HG02623 (cell line): ENCODE data around the gene CLP1.
A peak's percentile ranks its signal among the peaks of the same experiment; 100 is the strongest.
"Not testable (repeated sequence)": the region's sequence is repeated elsewhere in the genome, so short reads cannot be mapped to it uniquely, and the experiment has no call there.

Experiments
- ATAC-seq: cut with Tn5 transposase; IDR thresholded peaks from one replicate; pipeline ENCODE4 v1.9.1; 2021; ENCODE audit warnings: moderate library complexity; ENCODE audit not compliant: unreplicated experiment

Gene CLP1

GRCh38 chr11:57640068-57640800 is 17.3 kb upstream of the CLP1 start:
- no peak for ATAC-seq

- ATAC-seq, result no peak
Observed at GRCh38 chr11:57641011-57641807, 16.4 kb upstream of the CLP1 start.

DNA sequence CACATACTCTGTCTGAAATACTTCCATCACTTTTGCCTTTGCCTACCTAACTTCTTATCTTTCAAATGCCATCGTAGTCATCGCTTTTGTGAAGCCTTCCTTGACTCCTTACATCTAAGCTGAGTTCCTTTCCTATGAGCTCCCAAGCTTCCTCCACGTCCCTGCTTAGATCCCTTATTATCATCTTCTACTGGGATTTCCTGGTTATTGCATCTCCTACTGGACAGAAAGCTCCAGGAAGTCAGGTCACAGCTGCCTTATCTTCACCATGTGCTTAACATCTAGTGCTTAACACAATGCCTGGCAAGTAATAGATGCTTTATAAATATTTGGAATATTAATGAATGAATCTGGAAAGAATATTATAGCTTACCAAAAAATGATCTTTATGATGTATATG is 13.8 kb upstream of the CLP1 start:
- no peak for ATAC-seq

DNA sequence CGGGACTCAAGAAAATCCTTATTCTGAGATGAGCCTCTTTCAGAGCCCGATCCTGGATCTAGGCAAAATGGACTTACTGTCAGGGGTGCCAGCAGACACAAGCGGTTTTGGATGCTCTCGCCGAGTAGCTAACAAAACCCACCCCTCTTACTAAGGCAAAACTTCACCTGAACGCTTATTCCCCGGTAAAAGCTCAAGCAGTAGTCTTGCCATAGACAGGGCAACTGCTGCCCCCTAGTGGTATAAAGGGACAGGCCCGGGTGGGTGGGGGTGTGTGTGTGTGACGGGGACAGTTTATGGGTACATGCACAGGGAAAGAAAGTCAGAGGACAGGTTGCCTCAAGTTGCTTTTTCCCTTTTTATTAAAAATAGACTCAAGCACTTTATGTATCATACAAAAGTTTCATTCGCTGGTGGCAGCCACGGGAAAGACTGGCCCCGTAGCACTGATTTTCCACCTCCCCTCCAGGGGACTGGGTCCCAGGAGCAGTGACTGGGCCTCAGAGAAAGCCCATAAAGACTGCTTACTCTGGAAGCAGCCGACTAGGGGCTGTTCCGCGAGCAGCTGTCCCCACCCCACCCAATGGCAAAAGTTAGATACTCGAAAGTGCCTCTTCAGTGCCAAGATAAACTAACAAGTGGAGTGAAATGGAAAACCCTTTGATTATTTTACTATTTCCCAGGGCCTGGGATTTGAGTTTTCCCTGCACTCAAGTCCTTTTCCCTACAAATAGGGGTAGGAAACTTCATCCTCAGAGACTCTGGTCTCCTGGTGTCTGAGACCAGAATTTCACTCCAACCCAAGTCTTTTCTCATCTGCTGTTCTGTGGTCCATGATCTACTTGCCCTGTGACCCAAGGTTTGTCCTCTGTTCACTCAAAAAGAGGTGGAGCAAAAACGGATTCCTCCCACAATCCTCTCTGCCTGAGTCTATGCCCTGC is 12.5 kb upstream of the CLP1 start:
- ATAC-seq, result peak; percentile 46

DNA sequence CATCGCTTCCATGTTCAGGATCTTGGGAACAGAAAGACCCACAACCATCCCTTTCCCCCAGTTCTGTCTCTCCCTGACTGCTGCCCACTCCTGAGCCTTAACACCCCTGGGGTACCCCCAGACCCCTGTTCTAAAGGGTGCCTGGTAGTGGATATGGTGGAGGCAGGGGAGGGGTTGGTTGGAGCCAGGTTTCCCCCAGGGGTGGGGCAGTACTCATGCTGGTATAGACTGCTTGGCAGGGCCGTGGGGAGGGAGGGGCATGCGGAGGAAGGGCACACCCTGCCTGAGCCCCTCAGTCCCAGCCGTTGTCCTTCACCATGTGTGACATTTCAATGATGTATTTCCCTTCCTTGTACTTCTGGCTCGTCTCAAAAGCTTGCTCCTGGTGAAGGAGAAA is 11.9 kb upstream of the CLP1 start:
- ATAC-seq, result no peak

DNA sequence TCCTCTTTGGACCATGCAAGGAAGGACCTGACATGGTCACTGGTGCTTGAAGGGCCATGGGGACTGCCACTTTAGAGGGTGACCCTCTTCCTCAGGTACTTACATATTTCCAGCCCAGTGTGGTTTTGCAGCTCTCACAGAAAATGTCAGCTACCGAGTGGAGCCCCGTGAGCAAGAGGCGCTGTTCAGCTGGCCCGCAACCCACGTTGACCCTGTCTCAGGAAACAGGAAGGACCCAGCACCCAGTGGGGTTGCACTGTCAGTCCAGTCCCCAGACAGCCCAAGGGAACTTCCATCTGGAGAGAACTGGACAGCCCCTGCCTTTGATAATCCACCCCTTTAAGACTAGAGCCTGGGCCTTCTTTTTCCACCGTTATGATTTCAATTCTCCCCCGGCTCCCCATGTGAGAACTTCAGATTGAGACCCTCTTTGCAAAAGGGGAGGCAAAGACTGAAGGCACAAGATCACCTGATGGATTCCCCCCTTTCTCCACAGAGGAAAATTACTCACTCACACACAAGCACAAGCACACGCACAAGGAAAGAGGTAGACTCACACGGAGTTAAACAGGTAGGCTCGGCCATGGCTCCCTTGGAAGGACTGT is 11.3 kb upstream of the CLP1 start:
- ATAC-seq, result no peak

DNA sequence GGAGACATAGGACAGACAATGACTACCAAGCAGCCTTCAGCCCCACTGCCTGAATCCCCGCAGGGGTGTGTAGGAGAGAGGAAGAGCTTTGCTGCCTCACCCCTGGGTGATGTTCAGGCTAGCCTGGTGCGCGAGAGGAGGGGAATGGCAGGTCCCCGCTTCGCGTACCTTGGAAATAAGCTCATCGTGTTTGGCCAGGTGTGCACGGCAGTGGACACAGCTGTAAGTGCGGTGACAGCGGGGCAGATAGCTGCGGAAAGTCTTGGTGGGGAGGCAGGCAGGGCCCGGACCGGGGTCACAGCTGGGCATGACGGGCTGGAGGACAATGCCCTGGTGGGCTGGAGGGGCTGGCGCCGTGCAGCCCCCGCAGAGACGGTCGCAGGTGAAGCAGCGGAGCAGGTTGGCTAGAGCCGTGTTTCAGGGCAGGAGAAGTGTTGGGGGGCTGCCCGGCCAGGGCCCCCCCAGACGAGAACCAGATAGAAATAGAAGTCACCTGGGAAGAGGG is 10.7 kb upstream of the CLP1 start:
- ATAC-seq, result no peak

GRCh38 chr11:57647372-57647771 is 10.2 kb upstream of the CLP1 start:
- ATAC-seq, result no peak

GRCh38 chr11:57647960-57648800 is 9.4 kb upstream of the CLP1 start:
- ATAC-seq, result no peak

DNA sequence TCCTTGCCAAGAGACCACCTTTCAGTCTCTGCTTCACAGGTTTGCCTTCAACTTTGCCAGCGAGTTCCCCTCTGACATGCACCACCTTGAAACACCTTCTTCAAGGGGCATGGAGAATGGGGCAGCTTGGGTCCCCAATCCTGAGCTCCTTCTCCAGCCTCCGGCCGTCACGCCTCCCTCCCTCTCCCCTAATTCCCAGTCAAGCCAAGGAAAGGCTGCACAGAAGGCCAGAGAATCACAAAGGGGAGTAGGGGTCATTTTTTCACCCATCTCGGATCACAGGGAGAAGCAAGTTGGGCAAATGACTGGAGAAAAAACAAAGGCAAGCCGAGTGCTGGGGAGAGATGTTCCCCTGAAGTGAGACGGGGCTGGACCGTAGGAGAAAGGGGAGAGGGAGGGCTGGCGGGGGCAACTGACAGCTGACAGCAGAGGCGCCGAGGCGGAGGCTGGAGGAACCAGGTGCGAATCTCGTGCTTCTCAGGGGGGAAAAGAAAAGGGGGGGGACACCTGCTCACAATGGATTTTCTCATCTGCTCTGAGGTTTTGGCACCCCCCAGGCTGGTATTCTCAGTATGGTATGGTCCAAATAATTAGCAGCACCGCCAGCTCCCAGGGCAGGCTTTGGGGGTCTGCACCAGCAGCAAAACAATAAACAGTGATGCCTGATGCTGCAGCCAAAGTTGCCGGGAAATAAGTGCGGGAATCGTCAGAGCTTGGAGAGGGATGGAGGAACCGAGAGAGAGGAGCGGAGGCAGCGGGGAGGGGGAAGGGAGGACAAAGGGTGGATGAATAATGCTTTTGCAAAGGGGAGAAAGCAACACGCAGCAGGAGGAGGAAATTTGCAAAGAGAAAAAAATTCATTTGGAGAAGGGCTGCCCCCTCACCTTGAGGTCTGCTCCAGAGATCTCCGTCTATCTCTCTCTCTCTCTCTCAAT is 8.5 kb upstream of the CLP1 start:
- ATAC-seq, result no peak

- no peak for ATAC-seq
Observed at GRCh38 chr11:57649826-57650738, 7.5 kb upstream of the CLP1 start, which contains the start of gene YPEL4. Gene YPEL4, minus strand, starts transcription at chr11:57649912. Its CDS starts 2,805 bp downstream, at chr11:57647107.

- ATAC-seq, result no peak
Observed at GRCh38 chr11:57650739-57651090, 6.8 kb upstream of the CLP1 start.

- ATAC-seq, result no peak
Observed at GRCh38 chr11:57651408-57651807, 6.2 kb upstream of the CLP1 start.

GRCh38 chr11:57652230-57652629 is 5.3 kb upstream of the CLP1 start:
- ATAC-seq, result not testable (repeated sequence)

GRCh38 chr11:57652662-57653061 is 4.9 kb upstream of the CLP1 start:
- ATAC-seq, result no peak

- no peak for ATAC-seq
Observed at GRCh38 chr11:57653163-57653562, 4.4 kb upstream of the CLP1 start.

GRCh38 chr11:57656885-57657193 is 723 bp upstream of the CLP1 start:
- no peak for ATAC-seq

- ATAC-seq, result no peak
Observed at GRCh38 chr11:57658023-57658361, 430 bp downstream of the CLP1 start.
